Skin of body (tissue), 2 donors: ENCODE measurements around the gene PATJ. TPM values are rescaled to one million over a fixed set of nuclear protein-coding genes. Genes with fewer than 3 reads are reported as not detected.
"Not testable (repeated sequence)": the region's sequence is repeated elsewhere in the genome, so short reads cannot be mapped to it uniquely, and the experiment has no call there.

Source experiments
- DNase-seq: peaks from one replicate; lab custom pipeline; 2025; lab: John Stamatoyannopoulos, UW
- total RNA-seq: library from RNA; depleted of rRNA; stranded (reverse); fragments of >200 nt; gene quantifications from one replicate; pipeline ENCODE4 v1.2.3, GENCODE V29; 2014

Gene PATJ
- total RNA-seq, 1 donor from 2014 or later = 34.5 TPM

GRCh38 chr1:62144238-62144831, 402.1 kb downstream of the PATJ start:
- DNase-seq = peak; percentile 48

- DNase-seq = no peak
Measured at GRCh38 chr1:62159940-62160348, 417.7 kb downstream of the PATJ start.

GRCh38 chr1:62161711-62162110, 419.4 kb downstream of the PATJ start:
- DNase-seq = no peak

GRCh38 chr1:62170380-62170779, 428.1 kb downstream of the PATJ start:
- not testable (repeated sequence) for DNase-seq

GRCh38 chr1:62175568-62176179, 433.4 kb downstream of the PATJ start:
- DNase-seq = peak; percentile 65

GRCh38 chr1:62176597-62177312, 434.5 kb downstream of the PATJ start:
- DNase-seq = no peak

GRCh38 chr1:62177621-62178020, 435.3 kb downstream of the PATJ start:
- DNase-seq = no peak

- DNase-seq = no peak
Measured at GRCh38 chr1:62178372-62178771, 436.1 kb downstream of the PATJ start.

GRCh38 chr1:62180054-62180453, 437.8 kb downstream of the PATJ start:
- not testable (repeated sequence) for DNase-seq

GRCh38 chr1:62180639-62181038, 438.4 kb downstream of the PATJ start:
- no peak for DNase-seq

- no peak for DNase-seq
Measured at GRCh38 chr1:62181532-62181931, 439.3 kb downstream of the PATJ start.

- DNase-seq = not testable (repeated sequence)
Measured at GRCh38 chr1:62182157-62182556, 439.9 kb downstream of the PATJ start.

- not testable (repeated sequence) for DNase-seq
Measured at GRCh38 chr1:62183164-62184020, 441.1 kb downstream of the PATJ start.

GRCh38 chr1:62184336-62184735, 442.1 kb downstream of the PATJ start:
- no peak for DNase-seq

GRCh38 chr1:62185233-62185632, 443.0 kb downstream of the PATJ start:
- DNase-seq = not testable (repeated sequence)

- DNase-seq = no peak
Measured at GRCh38 chr1:62185677-62186076, 443.4 kb downstream of the PATJ start.

GRCh38 chr1:62187548-62187947, 445.3 kb downstream of the PATJ start:
- no peak for DNase-seq

GRCh38 chr1:62188111-62188510, 445.8 kb downstream of the PATJ start:
- DNase-seq = no peak

GRCh38 chr1:62194651-62195544, 452.6 kb downstream of the PATJ start, which contains the start of gene L1TD1:
Gene L1TD1, plus strand, starts transcription at chr1:62194849. Its CDS starts 11,780 bp downstream, at chr1:62206629.
- DNase-seq = peak; percentile 62

- no peak for DNase-seq
Measured at GRCh38 chr1:62196086-62196690, 453.9 kb downstream of the PATJ start.
